B cell (primary cell): ENCODE measurements around the gene WNT9B. TPM values are rescaled to one million over a fixed set of nuclear protein-coding genes. Genes with fewer than 3 reads are reported as not detected.

Experiments
- ATAC-seq: fragments of 200-7000 bp; cut with Tn5 transposase; one replicate; pipeline ENCODE4 v1.10.0; 2021; ENCODE audit warnings: low read depth, mild to moderate bottlenecking, moderate number of reproducible peaks, moderate library complexity
- CTCF ChIA-PET: fragments of 350-600 bp; sonication (Branson Sonifier 250); formaldehyde crosslinking; loops from one replicate; lab custom pipeline; 2021; ENCODE audit warnings: antibody characterized with exemption, inconsistent platforms; lab: Charles Lee
- POLR2A ChIA-PET: fragments of 350-600 bp; sonication (Branson Sonifier 250); formaldehyde crosslinking; loops from one replicate; lab custom pipeline; 2021; ENCODE audit warnings: antibody characterized with exemption; lab: Charles Lee
- DNase-seq: peaks from one replicate; pipeline ENCODE4 v3.0.0; 2013
- H2AFZ ChIP-seq: 2 replicates; pipeline ENCODE4 v1.6.1; 2012; ENCODE audit warnings: mild to moderate bottlenecking, low read depth, low read length; ENCODE audit not compliant: insufficient read depth, poor library complexity, severe bottlenecking
- H3K27ac ChIP-seq, 2 donors: 1 replicate in 1 of 2; 2 replicates in 1 of 2; pipeline ENCODE4 v1.5.1; 2012 to 2013; ENCODE audit warnings: low read length in 2 of 2, mild to moderate bottlenecking in 2 of 2, moderate library complexity in 1 of 2
- H3K27me3 ChIP-seq, 4 experiments: fragments of 200-600 bp in 1 of 4; sonication (generic) in 1 of 4; replicated peaks in 1 of 4; 1 replicate in 2 of 4; 2 replicates in 2 of 4; pipeline versions ENCODE4 v1.6.1 to v1.7.0; 2013 to 2016; ENCODE audit warnings: low read length in 3 of 4, mild to moderate bottlenecking in 2 of 4, mixed read lengths in 1 of 4, moderate library complexity in 1 of 4; ENCODE audit not compliant: insufficient read depth in 4 of 4, control insufficient read depth in 3 of 4; ENCODE audit errors: control extremely low read depth in 1 of 4
- H3K36me3 ChIP-seq, 2 experiments: replicated peaks in 1 of 2; 1 replicate in 1 of 2; 2 replicates in 1 of 2; pipeline versions ENCODE4 v1.6.1 to v1.7.1; 2013; ENCODE audit warnings: low read length in 1 of 2; ENCODE audit not compliant: insufficient read depth in 2 of 2, control insufficient read depth in 1 of 2; ENCODE audit errors: control extremely low read depth in 1 of 2, extremely low read depth in 1 of 2
- H3K4me1 ChIP-seq, 2 donors: fragments of 200-600 bp in 1 of 2; sonication (generic) in 1 of 2; 1 replicate in 1 of 2; 2 replicates in 1 of 2; pipeline versions ENCODE4 v1.5.1 to v1.6.1; 2013 to 2017; ENCODE audit warnings: low read length in 2 of 2; ENCODE audit not compliant: control insufficient read depth in 2 of 2, insufficient read depth in 2 of 2
- H3K4me2 ChIP-seq: replicated peaks from 2 replicates; pipeline ENCODE3; 2012; ENCODE audit warnings: mild to moderate bottlenecking, low read depth, low read length; ENCODE audit not compliant: poor library complexity, severe bottlenecking
- H3K4me3 ChIP-seq, 5 experiments: fragments of 200-600 bp in 1 of 5; sonication (generic) in 1 of 5; 1 replicate in 3 of 5; 2 replicates in 2 of 5; pipeline versions ENCODE4 v1.5.1 to v1.7.0; 2011 to 2016; ENCODE audit warnings: low read length in 4 of 5, mild to moderate bottlenecking in 4 of 5, low read depth in 2 of 5, control low read depth in 1 of 5, moderate library complexity in 1 of 5; ENCODE audit not compliant: insufficient read depth in 1 of 5; ENCODE audit errors: control extremely low read depth in 1 of 5, extremely low read depth in 1 of 5
- H3K79me2 ChIP-seq: fragments of 200-600 bp; sonication (generic); one replicate; pipeline ENCODE4 v1.6.0; 2016; ENCODE audit warnings: low read length; ENCODE audit not compliant: control insufficient read depth, insufficient read depth
- H3K9ac ChIP-seq: fragments of 200-600 bp; sonication (generic); 2 replicates; pipeline ENCODE4 v1.6.1; 2017; ENCODE audit warnings: mild to moderate bottlenecking, low read length, moderate library complexity
- H3K9me3 ChIP-seq, 3 donors: one replicate each; pipeline versions ENCODE4 v1.6.1 to v1.7.1; 2013; ENCODE audit warnings: low read length in 2 of 3; ENCODE audit not compliant: control insufficient read depth in 2 of 3, insufficient read depth in 1 of 3; ENCODE audit errors: control extremely low read depth in 1 of 3
- H4K20me1 ChIP-seq: 2 replicates; pipeline ENCODE4 v1.6.0; 2012; ENCODE audit warnings: mild to moderate bottlenecking, low read length; ENCODE audit not compliant: insufficient read depth, control insufficient read depth, poor library complexity, severe bottlenecking
- H3K27ac Mint-ChIP-seq: one replicate; pipeline ENCODE4 v1.8.0; 2021; ENCODE audit warnings: mixed read lengths
- H3K27me3 Mint-ChIP-seq: one replicate; pipeline ENCODE4 v1.8.0; 2021; ENCODE audit warnings: mixed read lengths
- H3K4me1 Mint-ChIP-seq: one replicate; pipeline ENCODE4 v1.8.0; 2021; ENCODE audit warnings: mixed read lengths
- H3K4me3 Mint-ChIP-seq: one replicate; pipeline ENCODE4 v1.8.0; 2021; ENCODE audit warnings: mixed read lengths
- H3K9me3 Mint-ChIP-seq: one replicate; pipeline ENCODE4 v1.8.0; 2022; ENCODE audit warnings: mixed read lengths; ENCODE audit not compliant: insufficient read depth
- CTCF ChIP-seq: fragments of 200-600 bp; IDR thresholded peaks from one replicate; pipeline ENCODE4 v1.8.0; 2022; ENCODE audit warnings: antibody characterized with exemption, mild to moderate bottlenecking
- EZH2 ChIP-seq: IDR thresholded peaks from 2 replicates; pipeline ENCODE4 v1.6.1; 2012; ENCODE audit warnings: borderline replicate concordance, low read depth, mild to moderate bottlenecking, moderate library complexity, low read length; ENCODE audit not compliant: insufficient read depth, poor library complexity, severe bottlenecking
- WGBS: methylation state at CpG from one replicate; pipeline ENCODE4 v1.1.5; 2013; ENCODE audit warnings: missing lambda C conversion rate; ENCODE audit not compliant: insufficient coverage; 5-methylcytosine and 5-hydroxymethylcytosine counted together
- intact Hi-C: fragments of 100-400 bp; cut with micrococcal nuclease; formaldehyde crosslinking; loops from one replicate; pipeline ENCODE4 v1.10.0; 2022
- polyA plus RNA-seq: library from polyadenylated mRNA; depleted of rRNA; stranded (reverse); fragments of >200 nt; gene quantifications from 2 replicates; pipeline ENCODE4 v1.2.3, GENCODE V29; 2012
- total RNA-seq, 2 donors: library from RNA; stranded (reverse); fragments of 120-200 nt in 1 of 2; gene quantifications; 1 replicate in 1 of 2; 2 replicates in 1 of 2; pipeline versions ENCODE4 v1.2.3 to v1.2.4, GENCODE V29; 2013 to 2022

WNT9B gene
- total and polyA plus RNA-seq, 2 donors (not counting 1 experiment from before 2014, with no cell fraction given), result not detected

GRCh38 chr17:46812624-46813318 lies 38.6 kb upstream of the WNT9B start:
- Histone ChIP-seq H3K27me3 (peaks cover 0 to 57% (median 33%) of the 10 kb centered on the region in 4 experiments), H3K4me2 (no peak overlapping the region), H3K9ac (no peak overlapping the region), H4K20me1 (no peaks in the 10 kb centered on the region), H3K36me3 (no peaks in the 10 kb centered on the region), H3K27ac (no peak overlapping the region), H3K79me2 (no peaks in the 10 kb centered on the region), H2AFZ (no peak overlapping the region), H3K4me3 (no peak overlapping the region), H3K9me3 (peaks cover 0 to 7% (median 0%) of the 10 kb centered on the region in 3 donors), H3K4me1 (peaks cover 12 to 20% of the 10 kb centered on the region in 2 donors)
- Mint-ChIP-seq H3K4me3 (no peak overlapping the region), H3K9me3 (no peaks in the 10 kb centered on the region), H3K27me3 (peaks cover 56% of the 10 kb centered on the region), H3K4me1 (peaks cover 9% of the 10 kb centered on the region), H3K27ac (no peak overlapping the region)
- TF ChIP-seq CTCF (no peak), EZH2 (no peak)
- ChIA-PET POLR2A (no interaction called here), CTCF (no interaction called here)
- intact Hi-C loops, result no loop called here
- ATAC-seq (no peak), DNase-seq (no peak)
- WGBS, result 70% methylated on average over 5 of the region's 6 CpGs

GRCh38 chr17:46813920-46814319 lies 37.5 kb upstream of the WNT9B start:
- POLR2A ChIA-PET, result no interaction called here
- H3K4me3 Mint-ChIP-seq, result no peak overlapping the region
- peaks cover 59% of the 10 kb centered on the region for H3K27me3 Mint-ChIP-seq
- TF ChIP-seq EZH2, result no peak
- no peak for TF ChIP-seq CTCF
- Histone ChIP-seq H3K9me3 (peaks cover 0 to 10% (median 0%) of the 10 kb centered on the region in 3 donors), H3K4me3 (no peak overlapping the region), H3K36me3 (no peaks in the 10 kb centered on the region), H3K4me2 (no peak overlapping the region), H4K20me1 (no peaks in the 10 kb centered on the region), H2AFZ (no peak overlapping the region), H3K27me3 (peaks cover 0 to 69% (median 40%) of the 10 kb centered on the region in 4 experiments), H3K79me2 (no peaks in the 10 kb centered on the region), H3K27ac (no peak overlapping the region), H3K4me1 (peaks cover 24 to 28% of the 10 kb centered on the region in 2 donors), H3K9ac (no peak overlapping the region)
- H3K4me1 Mint-ChIP-seq, result peaks cover 17% of the 10 kb centered on the region
- intact Hi-C loops, result no loop called here
- no peak for ATAC-seq
- CTCF ChIA-PET, result no interaction called here
- no peaks in the 10 kb centered on the region for H3K9me3 Mint-ChIP-seq
- no peak for DNase-seq
- no peak overlapping the region for H3K27ac Mint-ChIP-seq
- WGBS, result no CpG with 5 or more reads among the region's 3 CpGs
